ENCODE measurements around the gene JMJD8.
A peak's percentile ranks its signal among the peaks of the same experiment; 100 is the strongest.

The JMJD8 gene

GRCh38 chr16:687499-687898 is 3.4 kb upstream of the JMJD8 start:
- no peak for DNase-seq

GRCh38 chr16:686459-687260 is 2.5 kb upstream of the JMJD8 start:
- DNase-seq = no peak

GRCh38 chr16:685967-686366 is 1.8 kb upstream of the JMJD8 start:
- peak; percentile 65 for DNase-seq

GRCh38 chr16:684961-685696 is 995 bp upstream of the JMJD8 start:
- DNase-seq = no peak

DNA sequence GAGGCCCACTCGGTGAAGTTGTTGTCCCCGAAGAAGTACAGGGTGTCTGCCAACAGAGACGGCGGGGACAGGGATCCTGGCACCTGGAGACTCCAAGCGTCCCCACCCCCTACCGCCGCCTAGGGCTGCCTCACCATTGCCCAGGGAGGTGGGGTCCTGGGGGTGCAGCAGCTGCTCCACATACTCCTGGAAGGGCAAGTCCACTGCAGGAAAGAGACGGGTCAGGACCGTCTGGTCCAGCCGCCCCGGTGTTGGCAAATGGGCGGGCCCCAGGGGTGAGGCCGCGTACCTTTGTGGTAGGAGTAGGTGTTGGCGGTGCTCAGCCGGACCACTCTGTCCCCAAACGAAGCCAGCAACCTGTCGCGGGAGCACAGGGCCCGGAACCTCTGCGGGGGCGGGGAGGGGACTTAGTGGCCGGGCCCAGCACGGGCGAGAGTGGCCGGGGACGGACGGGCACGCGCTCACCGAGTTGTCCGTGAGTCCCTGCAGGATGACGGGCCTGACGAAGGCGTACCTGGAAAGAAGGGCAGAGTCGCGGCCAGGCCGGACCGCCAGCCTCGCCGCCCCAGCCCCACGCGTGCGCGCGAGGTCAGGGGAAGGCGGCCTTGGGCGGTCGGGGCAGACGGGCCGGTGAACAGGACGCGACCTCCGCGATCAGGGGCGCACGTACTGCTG is 601 bp downstream of the JMJD8 start:
- peak; percentile 13 for DNase-seq

DNA sequence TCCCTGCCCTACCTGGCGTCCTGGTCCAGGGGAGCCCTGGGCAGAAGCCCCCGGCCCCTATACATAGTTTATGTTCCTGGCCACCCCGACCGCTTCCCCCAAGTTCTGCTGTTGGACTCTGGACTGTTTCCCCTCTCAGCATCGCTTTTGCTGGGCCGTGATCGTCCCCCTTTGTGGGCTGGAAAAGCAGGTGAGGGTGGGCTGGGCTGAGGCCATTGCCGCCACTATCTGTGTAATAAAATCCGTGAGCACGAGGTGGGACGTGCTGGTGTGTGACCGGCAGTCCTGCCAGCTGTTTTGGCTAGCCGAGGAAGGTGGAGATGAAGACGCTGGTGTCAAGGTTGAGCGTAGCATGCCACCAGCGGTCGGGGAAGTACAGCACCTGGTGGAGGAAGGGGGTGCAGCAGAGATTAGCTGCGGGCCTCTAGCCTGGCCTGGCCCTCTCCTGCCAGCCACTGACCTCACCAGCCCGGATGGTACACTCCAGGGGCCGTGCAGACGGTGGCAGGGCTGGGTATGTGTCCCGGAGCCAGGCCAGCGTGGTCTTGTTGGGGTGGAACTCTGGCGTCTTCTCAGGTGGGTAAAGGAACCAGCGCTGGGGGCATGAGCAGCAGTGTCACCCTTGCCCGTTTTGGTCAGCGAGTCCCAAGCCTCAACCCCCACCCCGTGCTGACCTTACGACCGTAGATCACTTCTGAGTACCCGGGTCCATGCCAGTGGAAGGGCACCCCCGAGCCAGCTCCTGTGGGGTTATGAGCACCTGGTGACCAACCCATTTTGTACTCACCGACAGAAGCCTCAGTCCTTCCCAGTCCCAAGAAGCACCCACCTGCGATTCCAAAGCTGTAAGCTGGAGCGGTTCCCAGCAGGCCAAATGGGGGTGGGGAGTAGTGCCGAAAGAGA is 1.4 kb downstream of the JMJD8 start:
- DNase-seq = no peak

DNA sequence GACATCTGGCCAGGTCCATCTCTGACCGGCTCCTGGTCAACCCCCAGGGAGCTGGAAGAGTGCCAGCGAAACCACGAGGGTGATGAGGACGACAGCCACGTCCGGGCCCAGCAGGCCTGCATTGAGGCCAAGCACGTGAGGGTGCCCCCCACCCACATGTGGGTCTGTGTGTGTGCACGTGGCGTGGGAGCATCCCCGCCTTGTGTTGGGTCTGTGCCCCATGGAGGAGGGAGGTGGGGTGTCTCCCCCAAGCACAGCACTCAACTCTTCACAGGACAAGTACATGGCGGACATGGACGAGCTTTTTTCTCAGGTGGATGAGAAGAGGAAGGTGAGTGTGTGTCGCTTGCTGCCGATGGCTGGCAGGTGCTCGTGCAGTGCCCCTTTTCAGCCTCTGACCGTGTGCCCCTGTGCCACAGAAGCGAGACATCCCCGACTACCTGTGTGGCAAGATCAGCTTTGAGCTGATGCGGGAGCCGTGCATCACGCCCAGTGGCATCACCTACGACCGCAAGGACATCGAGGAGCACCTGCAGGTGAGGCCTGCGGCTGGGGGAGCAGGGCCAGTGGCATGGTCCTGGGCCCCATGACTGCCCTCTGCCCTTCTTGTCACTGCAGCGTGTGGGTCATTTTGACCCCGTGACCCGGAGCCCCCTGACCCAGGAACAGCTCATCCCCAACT is 2.2 kb downstream of the JMJD8 start:
- DNase-seq = no peak

- peak; percentile 59 for DNase-seq
These were observed 3.0 kb downstream of the JMJD8 start for GRCh38 chr16:680967-681745.

DNA sequence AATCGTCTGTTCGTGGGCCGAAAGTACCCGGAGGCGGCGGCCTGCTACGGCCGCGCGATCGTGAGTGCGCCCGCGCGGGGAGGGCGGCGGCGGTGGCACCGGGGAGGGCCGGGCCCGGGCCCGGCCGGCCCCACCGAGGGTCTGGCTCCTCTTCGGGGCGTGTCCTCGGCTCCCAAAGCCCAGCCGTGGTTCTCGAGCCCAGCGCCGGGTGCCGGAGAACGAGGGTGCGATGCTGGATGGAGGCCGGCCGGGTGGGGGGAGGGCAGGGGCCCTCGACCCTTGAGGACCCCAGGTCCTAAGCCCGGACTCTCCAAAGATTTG is 3.5 kb downstream of the JMJD8 start:
- DNase-seq = no peak

- DNase-seq = peak; percentile 84
These were observed 4.1 kb downstream of the JMJD8 start, which contains the start of gene STUB1 for GRCh38 chr16:679814-680624. Gene STUB1 (plus strand): TSS chr16:680410. CDS start chr16:680526, 116 bp downstream.

DNA sequence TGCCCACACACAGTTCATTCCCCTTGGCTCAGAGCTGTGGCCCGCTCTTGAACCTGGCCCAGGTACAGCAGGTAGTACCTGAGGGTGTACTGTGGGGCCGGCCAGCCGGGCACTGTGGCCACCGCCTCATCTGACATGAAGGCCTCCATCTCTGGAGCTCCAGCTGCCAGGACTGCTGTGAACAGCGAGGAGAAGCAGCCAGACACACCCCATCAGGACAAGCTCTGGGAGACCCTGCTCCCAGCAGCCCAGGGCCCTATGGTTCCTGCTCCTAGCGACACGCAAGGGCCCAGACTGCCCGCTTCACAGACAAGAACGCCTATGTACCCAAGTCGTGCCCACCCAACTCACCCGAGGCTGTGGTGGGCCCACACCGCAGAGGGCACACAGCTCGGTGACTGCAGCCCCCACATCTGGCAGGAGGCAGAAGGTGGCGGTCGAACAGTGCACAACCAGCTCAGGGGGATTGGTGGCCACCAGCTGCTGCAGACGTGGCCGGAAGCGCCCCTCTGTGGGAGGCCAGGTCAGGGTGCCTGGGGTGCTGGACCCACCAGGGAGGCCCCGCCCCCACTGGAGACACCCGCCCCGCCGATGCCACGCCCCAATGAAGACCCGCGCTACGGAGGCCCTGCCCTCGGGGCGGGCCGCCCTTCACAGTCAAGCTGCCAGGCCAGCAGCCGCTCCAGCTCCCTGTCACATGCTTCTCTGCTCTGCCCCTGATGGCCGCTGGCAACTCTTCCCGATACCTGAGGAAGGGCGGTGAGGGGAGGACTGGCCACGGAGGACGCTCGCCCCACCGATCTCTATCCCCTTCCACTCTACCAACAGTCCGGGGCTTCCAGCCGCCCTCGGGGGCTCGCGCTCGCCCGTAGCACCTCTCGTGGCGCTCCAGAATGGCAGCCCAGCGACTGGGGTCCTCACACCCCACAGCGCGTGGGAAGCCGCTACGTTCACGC is 5.0 kb downstream of the JMJD8 start:
- peak; percentile 84 for DNase-seq

DNA sequence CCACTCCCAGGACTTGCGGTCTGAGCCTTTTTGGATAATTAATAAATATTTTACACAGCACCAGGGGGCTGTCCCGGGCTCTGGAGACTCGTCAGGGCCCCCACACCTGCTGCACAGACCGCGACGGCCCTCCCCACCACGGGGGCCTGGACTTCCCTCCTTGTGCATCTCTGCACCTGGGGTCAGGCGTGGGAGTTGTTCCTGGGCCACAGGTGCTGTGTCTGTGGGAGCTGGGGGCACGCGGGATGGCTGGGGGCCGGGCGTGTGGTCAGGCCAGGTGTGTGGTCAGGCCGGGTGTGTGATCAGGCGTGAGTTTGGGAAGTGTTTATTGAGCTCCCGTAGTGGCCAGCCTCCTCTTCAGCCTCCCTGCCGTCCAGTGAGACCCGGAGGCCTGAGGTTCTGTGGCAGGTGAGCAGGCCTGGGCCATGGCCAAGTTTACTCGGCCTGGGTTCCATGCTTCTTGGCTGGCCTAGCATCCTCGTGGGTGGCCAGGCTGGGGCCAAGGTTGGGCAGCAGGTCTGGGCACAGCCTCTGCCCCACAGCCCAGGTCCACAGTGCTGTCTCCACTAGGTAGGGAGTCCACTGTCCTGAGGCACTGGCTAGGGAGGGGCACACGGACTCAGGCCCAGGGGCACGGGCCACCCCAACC is 5.8 kb downstream of the JMJD8 start:
- no peak for DNase-seq

DNA sequence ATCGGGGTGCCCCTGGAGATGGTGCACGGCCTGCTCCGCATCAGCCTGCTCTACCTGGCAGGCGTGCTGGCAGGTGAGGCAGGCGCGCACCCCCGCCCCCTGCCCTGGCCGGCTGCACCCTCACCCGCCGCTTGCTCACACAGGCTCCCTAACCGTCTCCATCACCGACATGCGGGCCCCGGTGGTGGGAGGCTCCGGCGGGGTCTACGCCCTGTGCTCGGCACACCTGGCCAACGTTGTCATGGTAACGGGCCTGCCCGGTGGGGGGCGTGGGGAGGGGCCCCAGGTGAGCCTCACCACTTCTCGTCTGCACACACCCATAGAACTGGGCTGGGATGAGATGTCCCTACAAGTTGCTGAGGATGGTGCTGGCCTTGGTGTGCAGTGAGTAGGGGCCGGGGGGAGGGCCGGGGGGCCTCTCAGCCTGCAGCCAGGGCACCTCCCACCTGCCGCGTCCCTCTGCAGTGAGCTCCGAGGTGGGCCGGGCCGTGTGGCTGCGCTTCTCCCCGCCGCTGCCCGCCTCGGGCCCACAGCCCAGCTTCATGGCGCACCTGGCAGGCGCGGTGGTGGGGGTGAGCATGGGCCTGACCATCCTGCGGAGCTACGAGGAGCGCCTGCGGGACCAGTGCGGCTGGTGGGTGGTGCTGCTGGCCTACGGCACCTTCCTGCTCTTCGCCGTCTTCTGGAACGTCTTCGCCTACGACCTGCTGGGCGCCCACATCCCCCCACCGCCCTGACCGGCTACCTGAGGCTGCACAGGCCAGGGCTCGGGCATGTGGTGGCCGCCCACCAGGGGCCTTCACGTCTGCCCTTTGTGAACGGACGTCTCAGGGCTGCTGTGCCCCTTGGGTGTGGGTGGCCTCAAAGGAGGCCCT is 6.6 kb downstream of the JMJD8 start:
- no peak for DNase-seq

- no peak for DNase-seq
These were observed 7.2 kb downstream of the JMJD8 start for GRCh38 chr16:676913-677312.

DNA sequence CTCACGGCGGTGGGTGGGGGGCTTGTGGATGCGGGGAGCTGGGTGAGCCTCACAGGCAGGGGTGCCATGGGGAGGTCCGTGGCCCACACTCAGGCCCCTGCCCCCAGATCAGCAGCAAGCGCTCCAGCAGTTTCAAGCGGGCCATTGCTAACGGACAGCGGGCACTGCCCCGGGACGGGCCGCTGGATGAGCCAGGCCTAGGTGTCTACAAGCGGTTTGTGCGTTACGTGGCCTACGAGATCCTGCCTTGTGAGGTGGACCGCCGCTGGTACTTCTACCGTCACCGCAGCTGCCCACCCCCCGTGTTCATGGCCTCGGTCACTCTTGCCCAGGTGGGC is 7.6 kb downstream of the JMJD8 start:
- no peak for DNase-seq

DNA sequence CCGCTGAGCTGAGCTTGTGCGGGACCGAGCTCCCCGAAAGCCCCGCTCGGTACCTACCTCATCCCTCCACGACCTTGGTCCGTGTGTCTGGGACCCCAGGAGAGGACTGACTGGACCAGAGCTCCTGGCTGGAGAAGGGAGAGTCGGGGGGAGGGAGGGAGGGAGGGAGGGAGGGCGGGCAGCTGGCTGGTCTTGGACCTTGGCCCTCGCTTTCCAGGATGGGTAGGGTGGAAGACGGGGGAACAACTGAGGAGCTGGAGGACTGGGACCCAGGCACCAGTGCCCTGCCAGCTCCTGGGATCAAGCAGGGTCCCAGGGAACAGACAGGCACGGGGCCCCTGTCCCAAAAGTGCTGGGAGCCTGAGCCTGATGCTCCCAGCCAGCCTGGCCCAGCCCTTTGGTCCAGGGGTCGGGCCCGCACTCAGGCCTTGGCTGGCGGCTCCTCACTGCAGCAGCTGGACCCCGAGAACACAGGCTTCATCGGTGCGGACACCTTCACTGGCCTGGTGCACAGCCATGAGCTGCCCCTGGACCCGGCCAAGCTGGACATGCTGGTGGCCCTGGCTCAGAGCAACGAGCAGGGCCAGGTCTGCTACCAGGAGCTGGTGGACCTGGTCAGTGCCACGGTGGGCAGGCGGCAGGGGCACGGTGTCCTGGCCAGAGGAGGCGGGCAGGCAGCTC is 8.1 kb downstream of the JMJD8 start:
- no peak for DNase-seq
